Natural killer cell (primary cell): ENCODE results near the gene RNF151. TPM values are rescaled to one million over a fixed set of nuclear protein-coding genes. Genes with fewer than 3 reads are reported as not detected.

Experiments
- ATAC-seq, 3 donors: fragments of 150-1000 bp in 2 of 3; fragments of 200-7000 bp in 1 of 3; cut with Tn5 transposase; 1 replicate in 1 of 3; 2 replicates in 2 of 3; pipeline ENCODE4 v1.10.0; 2021; ENCODE audit warnings: mild to moderate bottlenecking in 2 of 3, moderate library complexity in 2 of 3
- DNase-seq, 2 donors: peaks; one replicate each; pipeline versions ENCODE4 v3.0.0 to v3.0.0-alpha.2; 2013 to 2021; ENCODE audit warnings: mixed read lengths in 1 of 2
- H3K27ac ChIP-seq: one replicate; pipeline ENCODE4 v1.5.1; 2013; ENCODE audit warnings: mild to moderate bottlenecking, low read length
- H3K27me3 ChIP-seq: one replicate; pipeline ENCODE4 v1.6.1; 2013; ENCODE audit warnings: low read length; ENCODE audit not compliant: control insufficient read depth, insufficient read depth
- H3K36me3 ChIP-seq: one replicate; pipeline ENCODE4 v1.6.1; 2013; ENCODE audit warnings: low read length; ENCODE audit not compliant: control insufficient read depth, insufficient read depth
- H3K4me1 ChIP-seq: one replicate; pipeline ENCODE4 v1.6.1; 2013; ENCODE audit warnings: low read length; ENCODE audit not compliant: control insufficient read depth, insufficient read depth
- H3K4me3 ChIP-seq: one replicate; pipeline ENCODE4 v1.5.1; 2013; ENCODE audit warnings: low read length
- H3K9me3 ChIP-seq: one replicate; pipeline ENCODE4 v1.6.1; 2013; ENCODE audit warnings: low read length; ENCODE audit not compliant: control insufficient read depth, insufficient read depth
- H3K27ac Mint-ChIP-seq, 2 donors: one replicate each; pipeline ENCODE4 v1.8.0; 2022; ENCODE audit warnings: mild to moderate bottlenecking in 2 of 2, mixed read lengths in 2 of 2, moderate library complexity in 1 of 2
- H3K27me3 Mint-ChIP-seq, 2 donors: one replicate each; pipeline ENCODE4 v1.8.0; 2022; ENCODE audit warnings: low read depth in 2 of 2, mixed read lengths in 2 of 2
- H3K36me3 Mint-ChIP-seq: one replicate; pipeline ENCODE4 v1.8.0; 2022; ENCODE audit warnings: mixed read lengths
- H3K4me1 Mint-ChIP-seq, 2 donors: one replicate each; pipeline ENCODE4 v1.8.0; 2022; ENCODE audit warnings: mixed read lengths in 2 of 2
- H3K4me3 Mint-ChIP-seq: one replicate; pipeline ENCODE4 v1.8.0; 2022; ENCODE audit warnings: mild to moderate bottlenecking, moderate library complexity, mixed read lengths
- H3K9me3 Mint-ChIP-seq, 2 donors: one replicate each; pipeline ENCODE4 v1.8.0; 2022; ENCODE audit warnings: mixed read lengths in 2 of 2
- WGBS: methylation state at CpG from one replicate; pipeline ENCODE4 v1.1.7; 2013; ENCODE audit warnings: missing lambda C conversion rate; ENCODE audit not compliant: insufficient coverage; 5-methylcytosine and 5-hydroxymethylcytosine counted together
- intact Hi-C: fragments of 100-400 bp; cut with micrococcal nuclease; formaldehyde crosslinking; loops from one replicate; pipeline ENCODE4 v1.14.2; 2022
- total RNA-seq, 4 donors: library from RNA; stranded (reverse); fragments of 120-200 nt in 1 of 4; gene quantifications; one replicate each; pipeline versions ENCODE4 v1.2.3 to v1.2.4, GENCODE V29; 2013 to 2022
- TF ChIP-seq, protein P1 (sequence below): fragments of 200-600 bp; IDR thresholded peaks from one replicate; pipeline ENCODE4 v1.8.0; 2022; ENCODE audit warnings: antibody characterized with exemption

Gene RNF151
- total RNA-seq, 3 donors from 2014 or later (not counting 1 experiment from before 2014, with no cell fraction given): not detected

DNA sequence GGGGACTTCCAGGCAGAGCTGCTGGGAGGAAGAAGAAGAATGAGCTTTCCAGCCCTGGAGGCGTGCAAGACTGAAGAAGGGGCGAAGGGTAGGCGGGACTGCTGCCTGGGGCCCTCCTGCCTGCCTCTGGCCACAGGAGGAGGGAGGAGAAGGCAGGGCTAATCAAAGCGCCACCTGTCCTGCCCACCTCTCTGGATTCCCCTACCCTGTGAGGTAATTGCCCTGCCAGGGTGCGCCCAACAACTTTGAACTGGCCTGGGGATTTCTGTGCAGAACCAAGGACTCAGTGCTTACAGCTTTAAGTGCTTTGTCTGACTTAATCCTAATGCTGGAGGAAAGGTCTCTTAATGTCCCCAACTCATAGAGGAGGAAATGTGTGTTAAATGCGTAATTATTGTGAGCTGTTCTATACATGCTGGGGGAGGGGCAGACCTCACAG lies 14.8 kb downstream of the RNF151 start, which contains the start of gene NOXO1:
Gene NOXO1 (minus strand): TSS at position 72 of the 439 bp plus-strand sequence. CDS start 290 bp downstream, outside the sequence.
- Histone ChIP-seq H3K9me3 (no peaks in the 10 kb centered on the region), H3K36me3 (peaks cover 28% of the 10 kb centered on the region), H3K27me3 (peaks cover 31% of the 10 kb centered on the region), H3K4me1 (peaks cover 27% of the 10 kb centered on the region), H3K4me3 (no peak within 1 kb of the TSS), H3K27ac (no peak within 1 kb of the TSS)
- ATAC-seq (no peak), DNase-seq (peak in 1 of 2 donors; percentile 55)
- WGBS: 40% methylated on average over 6 of the region's 6 CpGs
- peak within 1 kb of the TSS; percentile 63 for H3K4me3 Mint-ChIP-seq
- peaks cover 0 to 12% of the 10 kb centered on the region in 2 donors for H3K27me3 Mint-ChIP-seq
- intact Hi-C loops: no loop called here
- no peaks in the 10 kb centered on the region for H3K9me3 Mint-ChIP-seq
- peaks cover 4 to 5% of the 10 kb centered on the region in 2 donors for H3K4me1 Mint-ChIP-seq
- no peaks in the 10 kb centered on the region for H3K36me3 Mint-ChIP-seq
- peak within 1 kb of the TSS in 1 of 2 donors; percentile 72 for H3K27ac Mint-ChIP-seq
- TF ChIP-seq, protein P1, sequence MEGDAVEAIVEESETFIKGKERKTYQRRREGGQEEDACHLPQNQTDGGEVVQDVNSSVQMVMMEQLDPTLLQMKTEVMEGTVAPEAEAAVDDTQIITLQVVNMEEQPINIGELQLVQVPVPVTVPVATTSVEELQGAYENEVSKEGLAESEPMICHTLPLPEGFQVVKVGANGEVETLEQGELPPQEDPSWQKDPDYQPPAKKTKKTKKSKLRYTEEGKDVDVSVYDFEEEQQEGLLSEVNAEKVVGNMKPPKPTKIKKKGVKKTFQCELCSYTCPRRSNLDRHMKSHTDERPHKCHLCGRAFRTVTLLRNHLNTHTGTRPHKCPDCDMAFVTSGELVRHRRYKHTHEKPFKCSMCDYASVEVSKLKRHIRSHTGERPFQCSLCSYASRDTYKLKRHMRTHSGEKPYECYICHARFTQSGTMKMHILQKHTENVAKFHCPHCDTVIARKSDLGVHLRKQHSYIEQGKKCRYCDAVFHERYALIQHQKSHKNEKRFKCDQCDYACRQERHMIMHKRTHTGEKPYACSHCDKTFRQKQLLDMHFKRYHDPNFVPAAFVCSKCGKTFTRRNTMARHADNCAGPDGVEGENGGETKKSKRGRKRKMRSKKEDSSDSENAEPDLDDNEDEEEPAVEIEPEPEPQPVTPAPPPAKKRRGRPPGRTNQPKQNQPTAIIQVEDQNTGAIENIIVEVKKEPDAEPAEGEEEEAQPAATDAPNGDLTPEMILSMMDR: no peak

DNA sequence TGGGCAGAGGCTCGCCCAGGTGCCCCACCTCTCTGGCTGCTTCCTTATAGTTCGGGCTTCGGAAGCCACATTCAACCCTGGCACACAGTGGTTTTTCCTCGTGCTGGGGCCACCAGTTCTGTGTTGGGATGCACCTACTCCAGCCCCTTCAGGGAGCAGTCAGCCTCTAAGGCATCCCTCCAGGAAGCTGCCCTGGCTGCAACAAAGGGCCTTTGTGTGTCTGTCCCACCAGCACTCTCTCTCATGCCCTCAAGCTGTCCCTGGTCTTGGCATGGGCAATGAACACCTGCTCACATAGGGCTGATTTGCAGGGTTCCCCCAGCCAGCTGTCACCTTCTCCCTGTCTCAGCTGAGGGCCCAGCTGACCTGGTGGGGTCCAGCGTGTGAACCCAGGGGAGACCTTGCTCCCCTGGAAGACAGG lies 15.4 kb downstream of the RNF151 start:
- intact Hi-C loops: no loop called here

DNA sequence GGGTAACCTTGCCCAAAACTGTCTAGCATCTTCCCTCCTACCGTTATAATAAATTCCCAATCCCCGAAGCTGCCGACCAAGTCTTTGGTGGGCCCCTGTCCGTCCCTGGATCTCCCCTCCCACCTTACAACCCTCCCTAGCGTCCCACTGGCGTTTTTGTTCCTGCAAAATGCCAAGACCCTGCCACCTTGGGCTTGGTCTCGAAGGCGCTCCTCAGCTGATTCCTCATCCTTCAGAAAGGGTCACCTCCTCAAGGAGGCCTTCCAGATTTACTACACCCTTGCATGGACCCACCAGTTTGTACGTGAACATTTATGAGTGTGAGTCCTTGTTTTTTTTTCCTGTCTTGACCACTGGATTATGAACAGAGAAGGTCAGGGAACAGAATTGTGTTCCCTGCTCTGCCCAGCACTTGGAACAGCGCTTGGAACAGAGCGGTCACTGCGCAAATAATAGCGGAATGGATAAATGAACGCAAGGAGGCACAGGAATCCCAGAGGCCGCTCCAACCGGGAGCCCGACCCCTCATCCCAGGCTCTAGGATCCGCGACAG lies 16.4 kb downstream of the RNF151 start:
- H3K4me3 Mint-ChIP-seq: peak overlapping the region; percentile 86
- 28% methylated on average over 19 of the region's 19 CpGs for WGBS
- peaks cover 0 to 12% of the 10 kb centered on the region in 2 donors for H3K27me3 Mint-ChIP-seq
- no peaks in the 10 kb centered on the region for H3K9me3 Mint-ChIP-seq
- no peak for ATAC-seq
- H3K9me3 ChIP-seq: no peaks in the 10 kb centered on the region
- H3K27ac ChIP-seq: no peak overlapping the region
- H3K4me3 ChIP-seq: no peak overlapping the region
- peaks cover 16% of the 10 kb centered on the region for H3K36me3 ChIP-seq
- peaks cover 4 to 12% of the 10 kb centered on the region in 2 donors for H3K4me1 Mint-ChIP-seq
- no peaks in the 10 kb centered on the region for H3K36me3 Mint-ChIP-seq
- TF ChIP-seq, protein P1: no peak
- H3K4me1 ChIP-seq: peaks cover 27% of the 10 kb centered on the region
- peaks cover 31% of the 10 kb centered on the region for H3K27me3 ChIP-seq
- DNase-seq: no peak
- H3K27ac Mint-ChIP-seq: peak overlapping the region; percentile 26 to 72
- intact Hi-C loops: no loop called here

More for the DNA sequence above, 15.4 kb downstream of the RNF151 start:
- H3K36me3 ChIP-seq: peaks cover 24% of the 10 kb centered on the region
- TF ChIP-seq, protein P1: no peak
- no peak for ATAC-seq
- H3K36me3 Mint-ChIP-seq: no peaks in the 10 kb centered on the region
- 58% methylated on average over 5 of the region's 5 CpGs for WGBS
- no peak overlapping the region for H3K27ac ChIP-seq
- H3K27me3 Mint-ChIP-seq: peaks cover 0 to 12% of the 10 kb centered on the region in 2 donors
- no peaks in the 10 kb centered on the region for H3K9me3 ChIP-seq
- H3K9me3 Mint-ChIP-seq: no peaks in the 10 kb centered on the region
- peaks cover 31% of the 10 kb centered on the region for H3K27me3 ChIP-seq
- H3K27ac Mint-ChIP-seq: peak overlapping the region in 1 of 2 donors; percentile 72
- no peak for DNase-seq
- H3K4me1 Mint-ChIP-seq: peaks cover 4 to 11% of the 10 kb centered on the region in 2 donors
- H3K4me1 ChIP-seq: peaks cover 27% of the 10 kb centered on the region
- H3K4me3 ChIP-seq: no peak overlapping the region
- H3K4me3 Mint-ChIP-seq: peak overlapping the region; percentile 63
